CD4-positive, alpha-beta T cell treated with Interferon gamma for 1 hour (primary cell): Measurements from ENCODE around the gene TMCC2.
A peak's percentile ranks its signal among the peaks of the same experiment; 100 is the strongest.
"Not testable (repeated sequence)": the region's sequence is repeated elsewhere in the genome, so short reads cannot be mapped to it uniquely, and the experiment has no call there.

Experiments
- DNase-seq: peaks from one replicate; pipeline ENCODE4 v3.0.0-alpha.2; 2020

The TMCC2 gene

DNA sequence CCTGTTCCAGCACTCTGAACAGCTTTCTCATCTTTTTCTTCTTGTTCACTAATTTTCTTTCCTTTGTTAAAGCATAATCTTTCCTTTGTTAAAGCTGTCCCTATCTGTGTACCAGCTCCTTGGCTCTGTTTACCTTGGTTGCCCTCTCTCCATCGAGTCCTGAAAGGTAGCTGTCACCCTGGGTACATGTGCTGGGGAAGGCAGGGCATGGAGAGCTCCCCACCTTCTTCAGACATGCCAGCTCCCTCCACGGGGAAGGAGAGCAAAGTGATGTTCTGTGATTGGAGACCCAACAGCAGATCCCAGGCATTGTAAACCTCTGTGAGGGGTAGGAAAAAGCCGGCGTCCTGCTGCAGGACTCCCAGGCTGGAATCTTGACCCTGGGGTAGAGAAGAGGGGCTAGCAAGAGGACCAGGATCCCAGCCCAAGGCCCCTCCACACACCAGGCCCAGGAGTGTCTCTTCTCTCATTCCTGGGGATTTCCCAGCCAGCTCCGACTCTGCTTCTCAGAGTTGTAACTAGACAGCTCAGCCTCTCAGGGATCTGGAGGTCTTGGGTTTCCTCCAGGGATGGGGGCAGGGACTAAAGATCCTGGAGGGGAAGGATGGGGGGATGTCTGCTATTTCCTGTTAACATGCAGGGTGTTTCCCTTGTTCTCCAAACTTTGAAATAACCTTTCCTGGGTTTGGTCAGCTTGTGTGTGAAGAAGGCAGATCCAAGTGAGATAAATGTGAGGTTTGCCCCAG lies 34.4 kb downstream of the TMCC2 start:
- no peak for DNase-seq

DNA sequence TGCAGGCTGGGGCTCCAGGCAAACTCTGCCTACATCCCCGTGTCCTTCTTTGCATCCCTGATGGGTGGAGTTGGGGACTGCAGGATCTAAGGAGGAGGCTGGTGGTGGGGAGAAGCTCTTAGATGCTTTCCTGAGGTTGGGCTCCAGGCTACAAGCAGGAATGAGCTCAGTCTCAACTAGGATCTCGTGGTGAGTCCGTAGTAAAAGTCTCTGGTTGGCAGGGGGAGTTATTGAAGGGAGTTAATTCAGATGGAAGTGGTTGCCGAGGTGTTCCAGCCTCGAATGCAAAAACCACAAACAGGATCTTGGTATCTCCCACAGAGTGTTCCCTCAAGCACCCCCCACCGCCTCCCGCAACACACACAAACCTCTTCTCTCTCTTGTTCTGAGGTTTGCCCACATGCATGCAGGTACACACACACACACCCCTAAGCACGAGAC lies 35.0 kb downstream of the TMCC2 start:
- DNase-seq = no peak

GRCh38 chr1:205263580-205264190 lies 35.9 kb downstream of the TMCC2 start:
- DNase-seq = no peak

DNA sequence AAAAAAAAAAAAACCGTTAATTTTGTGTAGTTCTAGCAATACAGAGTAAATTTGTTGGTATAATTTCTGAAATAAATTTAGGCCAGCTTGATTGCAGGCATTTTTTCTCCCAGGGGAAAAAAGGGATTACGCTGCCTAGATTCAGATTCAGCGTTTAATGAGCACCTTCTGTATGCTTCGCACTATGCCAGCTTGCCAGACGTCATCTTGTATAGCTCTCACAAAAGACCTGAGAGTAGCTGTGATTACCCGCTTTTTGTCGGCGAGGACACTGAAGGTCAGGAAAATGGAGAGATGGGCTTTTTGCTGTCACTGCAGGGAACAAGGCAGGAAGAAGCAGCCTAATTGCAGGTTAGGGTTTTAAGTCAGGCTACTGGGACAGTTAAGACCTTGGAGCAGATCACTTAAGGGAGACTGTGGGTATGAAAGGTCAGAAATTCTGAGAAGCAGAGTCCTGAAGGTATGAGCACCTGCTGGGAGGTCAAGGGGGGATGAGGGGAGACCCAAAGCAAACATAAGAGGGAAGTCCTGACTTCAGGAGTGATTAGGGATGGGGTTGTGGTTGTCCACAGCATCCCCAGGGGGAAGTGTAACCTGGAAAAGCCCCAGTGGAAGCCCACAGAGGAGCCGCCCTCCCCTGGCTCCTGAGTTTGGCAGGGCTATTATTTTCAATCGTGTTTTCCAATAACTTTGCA lies 39.0 kb downstream of the TMCC2 start:
- no peak for DNase-seq

DNA sequence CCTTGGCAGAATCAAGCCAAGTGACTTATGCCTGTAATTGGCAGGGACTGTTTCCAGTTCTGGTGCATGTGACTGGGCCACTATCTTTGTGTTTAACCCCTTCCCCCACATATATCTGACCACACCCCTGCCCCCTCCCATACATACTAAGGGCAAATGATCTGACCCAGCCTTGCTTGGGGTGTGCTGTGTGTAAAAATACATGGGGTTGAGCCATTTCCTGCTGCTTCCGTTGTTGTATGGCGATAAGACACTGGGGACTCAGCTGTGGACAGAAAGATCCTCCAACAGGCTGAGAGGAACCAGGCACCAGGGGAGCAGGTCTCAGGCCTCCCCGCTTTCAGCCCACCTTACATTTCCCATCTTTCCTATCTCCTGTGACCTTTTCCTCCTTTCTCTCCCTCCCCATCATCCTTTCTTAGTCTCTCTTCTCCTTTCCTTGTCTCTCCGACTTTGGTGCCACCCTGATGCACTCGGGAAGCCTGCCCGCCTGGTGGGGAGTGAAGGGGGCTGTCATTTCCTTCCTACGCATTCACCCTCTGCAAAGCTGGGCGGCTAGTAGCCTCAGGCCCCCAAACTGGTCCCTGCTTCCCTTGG lies 39.7 kb downstream of the TMCC2 start:
- no peak for DNase-seq

- DNase-seq = no peak
Observed at GRCh38 chr1:205268846-205269680, 41.3 kb downstream of the TMCC2 start.

- DNase-seq = no peak
Observed at GRCh38 chr1:205269711-205270110, 42.0 kb downstream of the TMCC2 start.

- DNase-seq = no peak
Observed at GRCh38 chr1:205270271-205270670, 42.5 kb downstream of the TMCC2 start.

DNA sequence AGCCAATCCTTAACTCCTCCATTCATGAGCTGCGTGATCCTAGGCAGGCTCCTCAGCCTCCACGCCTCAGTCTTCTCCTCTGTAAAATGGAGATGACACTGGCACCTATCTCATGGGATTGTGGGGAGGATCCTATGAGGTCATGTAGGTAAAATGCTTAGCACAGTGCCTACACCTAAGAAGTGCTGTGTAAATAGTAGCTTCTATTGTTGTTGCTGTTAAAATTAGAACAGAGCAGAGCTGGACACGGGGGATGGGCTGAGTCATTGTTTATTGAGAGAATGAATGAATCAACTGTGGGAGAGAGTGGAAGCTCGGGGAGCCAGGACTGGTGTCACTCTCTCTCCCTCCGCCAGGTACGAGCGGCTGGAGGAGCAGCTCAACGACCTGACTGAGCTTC lies 43.0 kb downstream of the TMCC2 start:
- DNase-seq = no peak

GRCh38 chr1:205271277-205271676 lies 43.5 kb downstream of the TMCC2 start:
- DNase-seq = no peak

DNA sequence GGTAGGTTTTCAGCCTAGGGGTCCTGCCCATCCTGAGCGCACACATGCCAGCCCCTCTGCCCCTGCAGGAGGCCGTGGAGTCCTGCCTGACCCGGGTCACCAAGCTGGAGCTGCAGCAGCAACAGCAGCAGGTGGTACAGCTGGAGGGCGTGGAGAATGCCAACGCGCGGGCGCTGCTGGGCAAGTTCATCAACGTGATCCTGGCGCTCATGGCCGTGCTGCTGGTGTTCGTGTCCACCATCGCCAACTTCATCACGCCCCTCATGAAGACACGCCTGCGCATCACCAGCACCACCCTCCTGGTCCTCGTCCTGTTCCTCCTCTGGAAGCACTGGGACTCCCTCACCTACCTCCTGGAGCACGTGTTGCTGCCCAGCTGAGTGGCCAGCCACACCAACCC lies 44.0 kb downstream of the TMCC2 start:
- no peak for DNase-seq

- DNase-seq = no peak
Observed at GRCh38 chr1:205272536-205272935, 44.8 kb downstream of the TMCC2 start.

GRCh38 chr1:205273551-205273982 lies 45.8 kb downstream of the TMCC2 start:
- DNase-seq = peak; percentile 82

- no peak for DNase-seq
Observed at GRCh38 chr1:205274041-205274691, 46.4 kb downstream of the TMCC2 start.

DNA sequence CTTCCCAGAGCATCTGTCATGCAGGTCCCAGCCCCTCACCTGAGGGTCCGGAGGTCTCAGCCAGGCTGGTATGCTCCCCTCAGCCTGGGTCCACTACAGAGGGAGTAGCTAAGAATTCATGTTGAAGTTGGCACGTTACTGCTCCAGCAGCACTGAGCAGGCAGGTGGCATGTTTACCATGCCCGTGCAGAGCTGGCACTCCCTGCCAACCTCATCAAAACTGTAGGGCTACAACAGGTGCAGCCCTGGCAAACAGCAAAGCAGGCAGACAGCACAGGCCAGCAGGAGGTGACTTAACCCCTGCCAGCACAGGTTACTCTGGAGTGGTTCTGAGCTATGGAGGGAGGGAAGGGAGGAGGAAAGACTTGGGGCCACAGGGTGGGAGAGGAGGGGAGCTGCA lies 47.4 kb downstream of the TMCC2 start:
- DNase-seq = peak; percentile 49

- no peak for DNase-seq
Observed at GRCh38 chr1:205275916-205276688, 48.4 kb downstream of the TMCC2 start.

GRCh38 chr1:205276689-205277065 lies 48.9 kb downstream of the TMCC2 start:
- no peak for DNase-seq

GRCh38 chr1:205279986-205280385 lies 52.2 kb downstream of the TMCC2 start:
- peak; percentile 45 for DNase-seq

DNA sequence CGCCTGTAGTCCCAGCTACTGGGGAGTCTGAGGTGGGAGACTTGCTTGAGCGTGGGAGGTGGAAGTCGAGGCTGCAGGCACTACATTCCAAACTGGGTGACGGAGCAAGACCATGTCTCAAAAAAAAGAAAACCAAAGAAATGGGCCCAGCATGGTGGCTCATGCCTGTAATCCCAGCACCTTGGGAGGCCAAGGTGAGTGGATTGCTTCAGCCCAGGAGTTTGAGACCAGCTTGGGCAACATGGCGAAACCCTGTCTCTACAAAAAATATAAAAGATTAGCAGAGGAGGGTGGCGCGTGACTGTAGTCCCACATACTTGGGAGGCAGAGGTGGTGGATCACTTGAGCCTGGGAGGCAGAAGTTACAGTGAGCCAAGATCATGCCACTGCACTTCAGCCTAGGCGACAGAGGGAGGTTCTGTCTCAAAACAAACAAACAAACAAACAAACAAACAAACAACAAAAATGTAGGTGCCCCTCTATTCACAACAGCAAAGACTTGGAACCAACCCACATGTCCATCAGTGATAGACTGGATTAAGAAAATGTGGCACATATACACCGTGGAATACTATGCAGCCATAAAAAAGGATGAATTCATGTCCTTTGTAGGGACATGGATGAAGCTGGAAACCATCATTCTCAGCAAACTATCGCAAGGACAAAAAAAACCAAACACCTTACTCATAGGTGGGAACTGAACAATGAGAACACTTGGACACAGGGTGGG lies 53.1 kb downstream of the TMCC2 start:
- not testable (repeated sequence) for DNase-seq

- DNase-seq = no peak
Observed at GRCh38 chr1:205283270-205284147, 55.8 kb downstream of the TMCC2 start.
